Neural progenitor cell (in vitro differentiated cells): ENCODE results near the gene SPATA19. TPM values are rescaled to one million over a fixed set of nuclear protein-coding genes. Genes with fewer than 3 reads are reported as not detected.

Experiments used
- DNase-seq: peaks from one replicate; pipeline ENCODE4 v3.0.0-alpha.2; 2016; ENCODE audit warnings: low spot score
- H2AFZ ChIP-seq: fragments of 200-600 bp; sonication (generic); replicated peaks from 2 replicates; pipeline ENCODE4 v1.6.1; 2016; ENCODE audit warnings: antibody characterized with exemption
- H3F3A ChIP-seq: fragments of 200-600 bp; sonication (generic); 2 replicates; pipeline ENCODE4 v1.6.1; 2016; ENCODE audit warnings: antibody characterized with exemption, low read depth
- H3K27ac ChIP-seq: fragments of 200-600 bp; sonication (generic); 2 replicates; pipeline ENCODE4 v1.5.1; 2016; ENCODE audit warnings: mild to moderate bottlenecking
- H3K27me3 ChIP-seq: fragments of 200-600 bp; sonication (generic); 2 replicates; pipeline ENCODE4 v1.6.1; 2016; ENCODE audit warnings: mild to moderate bottlenecking, moderate library complexity
- H3K36me3 ChIP-seq: fragments of 200-600 bp; sonication (generic); 2 replicates; pipeline ENCODE4 v1.5.1; 2016
- H3K4me1 ChIP-seq: fragments of 200-600 bp; sonication (generic); 2 replicates; pipeline ENCODE4 v1.6.1; 2016; ENCODE audit warnings: mixed run types
- H3K4me2 ChIP-seq: fragments of 200-600 bp; sonication (generic); 2 replicates; pipeline ENCODE4 v1.6.1; 2016
- H3K4me3 ChIP-seq: fragments of 200-600 bp; sonication (generic); 2 replicates; pipeline ENCODE4 v1.5.1; 2016
- H3K79me2 ChIP-seq: fragments of 200-600 bp; sonication (generic); 2 replicates; pipeline ENCODE4 v1.6.1; 2016; ENCODE audit warnings: low read depth
- H3K9ac ChIP-seq: fragments of 200-600 bp; sonication (generic); 2 replicates; pipeline ENCODE4 v1.6.1; 2016
- H3K9me3 ChIP-seq: fragments of 200-600 bp; sonication (generic); 2 replicates; pipeline ENCODE4 v1.5.1; 2016; ENCODE audit warnings: low read depth
- H4K20me1 ChIP-seq: fragments of 200-600 bp; sonication (generic); 2 replicates; pipeline ENCODE4 v1.6.1; 2016; ENCODE audit warnings: low read depth
- H3K27ac Mint-ChIP-seq: 3 replicates; pipeline ENCODE4 v1.8.0; 2021; ENCODE audit warnings: mixed read lengths
- H3K27me3 Mint-ChIP-seq: 2 replicates; pipeline ENCODE4 v1.8.0; 2022; ENCODE audit warnings: low read depth, mild to moderate bottlenecking, inconsistent platforms, moderate library complexity, mixed read lengths; ENCODE audit not compliant: insufficient read depth
- H3K36me3 Mint-ChIP-seq: 3 replicates; pipeline ENCODE4 v1.8.0; 2021; ENCODE audit warnings: mixed read lengths
- H3K4me1 Mint-ChIP-seq: 3 replicates; pipeline ENCODE4 v1.8.0; 2021; ENCODE audit warnings: mixed read lengths
- H3K4me3 Mint-ChIP-seq: 3 replicates; pipeline ENCODE4 v1.8.0; 2021; ENCODE audit warnings: mild to moderate bottlenecking, moderate library complexity, mixed read lengths
- H3K9me3 Mint-ChIP-seq: 3 replicates; pipeline ENCODE4 v1.8.0; 2020; ENCODE audit warnings: mixed read lengths
- CTCF ChIP-seq: fragments of 200-600 bp; sonication (generic); IDR thresholded peaks from 2 replicates; pipeline ENCODE4 v1.5.1; 2017; ENCODE audit warnings: antibody characterized with exemption, mild to moderate bottlenecking
- EZH2 ChIP-seq: fragments of 200-600 bp; sonication (generic); IDR thresholded peaks from 2 replicates; pipeline ENCODE4 v1.6.1; 2017; ENCODE audit warnings: antibody characterized with exemption, mild to moderate bottlenecking, moderate library complexity
- EZH2phosphoT487 ChIP-seq: fragments of 200-600 bp; sonication (generic); IDR thresholded peaks from 2 replicates; pipeline ENCODE4 v1.6.1; 2017; ENCODE audit warnings: antibody characterized with exemption
- total RNA-seq: library from RNA; depleted of rRNA; stranded (reverse); fragments of >200 nt; gene quantifications from 2 replicates; pipeline ENCODE4 v1.2.3, GENCODE V29; 2015; ENCODE audit warnings: low replicate concordance

The SPATA19 gene
- total RNA-seq, 1 donor from 2014 or later: not detected

- H3K9me3 Mint-ChIP-seq: no peaks in the 10 kb centered on the region
- no peaks in the 10 kb centered on the region for H3K9me3 ChIP-seq
- no peak overlapping the region for H3K9ac ChIP-seq
- TF ChIP-seq EZH2phosphoT487 (no peak), EZH2 (no peak), CTCF (no peak)
- H3K4me1 ChIP-seq: peaks cover 19% of the 10 kb centered on the region
- no peak overlapping the region for H3K4me2 ChIP-seq
- H4K20me1 ChIP-seq: no peaks in the 10 kb centered on the region
- H3K27ac ChIP-seq: no peak overlapping the region
- no peaks in the 10 kb centered on the region for H3K36me3 Mint-ChIP-seq
- no peak overlapping the region for H2AFZ ChIP-seq
- H3K4me1 Mint-ChIP-seq: peaks cover 23% of the 10 kb centered on the region
- no peaks in the 10 kb centered on the region for H3K27me3 ChIP-seq
- H3K79me2 ChIP-seq: no peaks in the 10 kb centered on the region
- H3K4me3 ChIP-seq: no peak overlapping the region
- H3K4me3 Mint-ChIP-seq: no peak overlapping the region
- H3F3A ChIP-seq: peaks cover 5% of the 10 kb centered on the region
- H3K27me3 Mint-ChIP-seq: peaks cover 3% of the 10 kb centered on the region
- peak overlapping the region; percentile 0 for H3K27ac Mint-ChIP-seq
- no peaks in the 10 kb centered on the region for H3K36me3 ChIP-seq
- DNase-seq: no peak
These were observed 47.5 kb upstream of the SPATA19 start for GRCh38 chr11:133892584-133893380.

GRCh38 chr11:133892126-133892525 lies 46.8 kb upstream of the SPATA19 start:
- Histone ChIP-seq H3K9ac (no peak overlapping the region), H2AFZ (no peak overlapping the region), H3K27me3 (no peaks in the 10 kb centered on the region), H3F3A (peaks cover 5% of the 10 kb centered on the region), H3K4me2 (no peak overlapping the region), H3K4me1 (peaks cover 19% of the 10 kb centered on the region), H3K27ac (no peak overlapping the region), H3K79me2 (no peaks in the 10 kb centered on the region), H3K9me3 (no peaks in the 10 kb centered on the region), H4K20me1 (no peaks in the 10 kb centered on the region), H3K4me3 (no peak overlapping the region), H3K36me3 (no peaks in the 10 kb centered on the region)
- no peak for DNase-seq
- H3K27me3 Mint-ChIP-seq: peaks cover 3% of the 10 kb centered on the region
- no peaks in the 10 kb centered on the region for H3K9me3 Mint-ChIP-seq
- no peaks in the 10 kb centered on the region for H3K36me3 Mint-ChIP-seq
- H3K4me3 Mint-ChIP-seq: no peak overlapping the region
- peaks cover 23% of the 10 kb centered on the region for H3K4me1 Mint-ChIP-seq
- TF ChIP-seq CTCF (no peak), EZH2phosphoT487 (no peak), EZH2 (no peak)
- peak overlapping the region; percentile 0 for H3K27ac Mint-ChIP-seq

GRCh38 chr11:133889893-133890292 lies 44.6 kb upstream of the SPATA19 start:
- Mint-ChIP-seq H3K9me3 (peaks cover 5% of the 10 kb centered on the region), H3K36me3 (no peaks in the 10 kb centered on the region), H3K27ac (no peak overlapping the region), H3K4me1 (peaks cover 10% of the 10 kb centered on the region), H3K4me3 (no peak overlapping the region), H3K27me3 (no peaks in the 10 kb centered on the region)
- H3K27me3 ChIP-seq: no peaks in the 10 kb centered on the region
- no peak overlapping the region for H3K9ac ChIP-seq
- H3K79me2 ChIP-seq: no peaks in the 10 kb centered on the region
- H3K4me3 ChIP-seq: no peak overlapping the region
- no peak for DNase-seq
- H3K9me3 ChIP-seq: no peaks in the 10 kb centered on the region
- H3K4me2 ChIP-seq: no peak overlapping the region
- no peak overlapping the region for H3K27ac ChIP-seq
- H4K20me1 ChIP-seq: no peaks in the 10 kb centered on the region
- TF ChIP-seq EZH2phosphoT487 (no peak), CTCF (no peak), EZH2 (no peak)
- H3F3A ChIP-seq: no peaks in the 10 kb centered on the region
- H2AFZ ChIP-seq: no peak overlapping the region
- peaks cover 4% of the 10 kb centered on the region for H3K4me1 ChIP-seq
- no peaks in the 10 kb centered on the region for H3K36me3 ChIP-seq
